Panc1 (cell line): Measurements from ENCODE around the gene SLC27A5.

Experiments used
- CTCF ChIP-seq: fragments of 450-650 bp; IDR thresholded peaks from 2 replicates; pipeline ENCODE4 v1.5.1; 2017; ENCODE audit warnings: mild to moderate bottlenecking
- POLR2AphosphoS5 ChIP-seq: IDR thresholded peaks from 2 replicates; pipeline ENCODE4 v1.6.1; 2012; ENCODE audit warnings: mild to moderate bottlenecking, low read depth, low read length, moderate library complexity
- REST ChIP-seq, 2 experiments: IDR thresholded peaks; 2 replicates each; pipeline ENCODE4 v1.6.1; 2011 to 2012; ENCODE audit warnings: low read depth in 2 of 2, control low read depth in 1 of 2, low read length in 1 of 2, mild to moderate bottlenecking in 1 of 2, moderate library complexity in 1 of 2; ENCODE audit not compliant: insufficient read depth in 1 of 2
- SIN3A ChIP-seq: IDR thresholded peaks from 2 replicates; pipeline ENCODE4 v1.6.1; 2012; ENCODE audit warnings: low read depth, mild to moderate bottlenecking, low read length, moderate library complexity, borderline replicate concordance; ENCODE audit not compliant: insufficient read depth
- TCF7L2 ChIP-seq: IDR thresholded peaks from 2 replicates; pipeline ENCODE4 v1.6.1; 2011; ENCODE audit warnings: mild to moderate bottlenecking, low read depth, low read length, inconsistent platforms

GRCh38 chr19:58510084-58510862 is 1.5 kb downstream of the SLC27A5 start:
- TF ChIP-seq CTCF (no peak), REST (IDR thresholded peaks at IDR 0.05; ENCODE audit: insufficient read depth in 1 of 2, low read depth in 2 of 2, low read length in 1 of 2) (no peak), POLR2AphosphoS5 (no peak), TCF7L2 (no peak), SIN3A (no peak)
